ENCODE measurements around the gene SMAD5. TPM values are rescaled to one million over a fixed set of nuclear protein-coding genes. Genes with fewer than 3 reads are reported as not detected.

SMAD5 gene
- total RNA-seq, 1 donor from 2014 or later: 93.4 TPM

DNA sequence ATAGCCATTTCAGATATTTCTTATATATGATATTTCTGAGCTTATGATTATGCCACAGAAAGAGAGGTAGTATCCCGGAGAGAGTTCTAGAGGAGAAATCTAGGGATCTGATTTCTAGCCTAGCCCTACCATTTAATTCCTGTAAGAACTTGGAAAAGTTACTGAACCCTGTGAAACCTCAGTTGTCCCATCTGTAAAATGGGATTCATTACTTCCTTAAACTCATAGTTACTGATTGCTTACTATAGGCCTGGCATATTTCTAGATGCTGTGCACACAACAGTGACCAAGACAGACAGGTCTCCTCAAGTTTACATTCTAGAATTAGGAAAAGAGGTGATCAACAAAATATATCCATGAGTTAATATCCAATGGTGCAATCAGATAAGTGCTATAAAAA is 30.8 kb upstream of the SMAD5 start:
- Mint-ChIP-seq H3K4me3 (no peak overlapping the region), H3K4me1 (peaks cover 39% of the 10 kb centered on the region), H3K27ac (no peak overlapping the region), H3K27me3 (ENCODE audit: low read depth) (peaks cover 3% of the 10 kb centered on the region), H3K9me3 (no peaks in the 10 kb centered on the region), H3K36me3 (no peaks in the 10 kb centered on the region)
- DNase-seq (ENCODE audit: low spot score in 2 of 2, unreplicated experiment in 2 of 2): no peak
- TF ChIP-seq, protein P1, sequence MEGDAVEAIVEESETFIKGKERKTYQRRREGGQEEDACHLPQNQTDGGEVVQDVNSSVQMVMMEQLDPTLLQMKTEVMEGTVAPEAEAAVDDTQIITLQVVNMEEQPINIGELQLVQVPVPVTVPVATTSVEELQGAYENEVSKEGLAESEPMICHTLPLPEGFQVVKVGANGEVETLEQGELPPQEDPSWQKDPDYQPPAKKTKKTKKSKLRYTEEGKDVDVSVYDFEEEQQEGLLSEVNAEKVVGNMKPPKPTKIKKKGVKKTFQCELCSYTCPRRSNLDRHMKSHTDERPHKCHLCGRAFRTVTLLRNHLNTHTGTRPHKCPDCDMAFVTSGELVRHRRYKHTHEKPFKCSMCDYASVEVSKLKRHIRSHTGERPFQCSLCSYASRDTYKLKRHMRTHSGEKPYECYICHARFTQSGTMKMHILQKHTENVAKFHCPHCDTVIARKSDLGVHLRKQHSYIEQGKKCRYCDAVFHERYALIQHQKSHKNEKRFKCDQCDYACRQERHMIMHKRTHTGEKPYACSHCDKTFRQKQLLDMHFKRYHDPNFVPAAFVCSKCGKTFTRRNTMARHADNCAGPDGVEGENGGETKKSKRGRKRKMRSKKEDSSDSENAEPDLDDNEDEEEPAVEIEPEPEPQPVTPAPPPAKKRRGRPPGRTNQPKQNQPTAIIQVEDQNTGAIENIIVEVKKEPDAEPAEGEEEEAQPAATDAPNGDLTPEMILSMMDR (IDR thresholded peaks at IDR 0.05; ENCODE audit: unreplicated experiment): no peak

DNA sequence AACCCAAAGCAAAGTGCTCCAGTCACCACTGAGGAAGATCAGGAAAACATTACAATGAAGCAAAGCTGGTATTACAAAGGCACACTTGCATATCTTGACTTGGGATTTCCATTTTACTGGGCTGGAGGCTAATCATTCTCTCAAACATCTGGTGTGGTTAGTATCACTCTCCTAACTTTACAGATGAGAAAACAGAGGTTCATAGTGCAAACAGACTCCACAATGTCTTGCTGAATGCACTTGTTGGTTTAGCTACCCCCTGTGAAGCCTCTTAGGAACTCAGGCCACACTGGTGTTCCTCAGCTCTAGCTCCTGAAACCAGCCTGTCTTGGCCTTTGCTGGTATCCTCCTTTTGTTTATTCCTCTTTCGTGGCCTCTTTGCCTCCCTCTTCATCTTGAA is 29.5 kb upstream of the SMAD5 start:
- Mint-ChIP-seq H3K4me1 (peaks cover 42% of the 10 kb centered on the region), H3K27ac (no peak overlapping the region)

DNA sequence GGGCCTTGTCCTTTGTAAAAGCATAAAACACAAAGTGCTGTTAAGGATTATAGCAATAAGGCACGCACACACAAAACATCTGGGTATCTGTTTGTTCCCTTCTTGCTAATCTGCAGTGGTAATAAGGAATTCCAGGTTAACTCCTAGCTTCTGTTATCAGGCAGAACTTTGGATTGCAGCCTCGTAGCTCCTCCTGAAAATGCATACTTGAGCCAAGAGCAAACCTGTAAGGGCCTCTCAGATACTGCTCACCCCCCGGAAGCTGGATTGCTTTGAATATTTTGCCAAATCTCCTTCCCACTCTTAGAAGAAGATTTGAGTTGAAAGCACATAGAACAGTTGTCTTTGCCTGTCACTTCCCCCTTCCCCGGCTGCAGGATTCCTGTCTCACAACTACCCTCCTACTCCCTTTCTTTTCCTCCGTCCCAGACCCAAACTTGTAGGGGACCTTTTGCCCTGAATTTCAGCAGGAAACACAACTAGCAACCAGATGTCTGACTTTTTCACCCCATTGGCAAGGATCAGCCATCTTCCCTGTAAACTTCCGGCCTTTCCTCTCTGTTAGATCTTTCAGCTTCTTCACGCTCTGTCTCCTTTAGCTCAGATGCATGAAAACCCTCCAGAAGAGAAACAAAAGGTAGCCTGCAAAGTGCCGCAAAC is 28.2 kb upstream of the SMAD5 start:
- Mint-ChIP-seq H3K4me3 (no peak overlapping the region), H3K27me3 (ENCODE audit: low read depth) (peaks cover 3% of the 10 kb centered on the region), H3K9me3 (no peaks in the 10 kb centered on the region), H3K4me1 (peaks cover 45% of the 10 kb centered on the region), H3K36me3 (no peaks in the 10 kb centered on the region), H3K27ac (peak overlapping the region; percentile 89)
- no peak for DNase-seq (ENCODE audit: low spot score in 2 of 2, unreplicated experiment in 2 of 2)
- TF ChIP-seq, protein P1 (IDR thresholded peaks at IDR 0.05; ENCODE audit: unreplicated experiment): no peak

More for the DNA sequence above, 29.5 kb upstream of the SMAD5 start:
- H3K36me3 Mint-ChIP-seq: no peaks in the 10 kb centered on the region
- DNase-seq (ENCODE audit: low spot score in 2 of 2, unreplicated experiment in 2 of 2): no peak
- TF ChIP-seq, protein P1 (IDR thresholded peaks at IDR 0.05; ENCODE audit: unreplicated experiment): no peak
- no peak overlapping the region for H3K4me3 Mint-ChIP-seq
- H3K27me3 Mint-ChIP-seq (ENCODE audit: low read depth): peaks cover 3% of the 10 kb centered on the region
- H3K9me3 Mint-ChIP-seq: no peaks in the 10 kb centered on the region

DNA sequence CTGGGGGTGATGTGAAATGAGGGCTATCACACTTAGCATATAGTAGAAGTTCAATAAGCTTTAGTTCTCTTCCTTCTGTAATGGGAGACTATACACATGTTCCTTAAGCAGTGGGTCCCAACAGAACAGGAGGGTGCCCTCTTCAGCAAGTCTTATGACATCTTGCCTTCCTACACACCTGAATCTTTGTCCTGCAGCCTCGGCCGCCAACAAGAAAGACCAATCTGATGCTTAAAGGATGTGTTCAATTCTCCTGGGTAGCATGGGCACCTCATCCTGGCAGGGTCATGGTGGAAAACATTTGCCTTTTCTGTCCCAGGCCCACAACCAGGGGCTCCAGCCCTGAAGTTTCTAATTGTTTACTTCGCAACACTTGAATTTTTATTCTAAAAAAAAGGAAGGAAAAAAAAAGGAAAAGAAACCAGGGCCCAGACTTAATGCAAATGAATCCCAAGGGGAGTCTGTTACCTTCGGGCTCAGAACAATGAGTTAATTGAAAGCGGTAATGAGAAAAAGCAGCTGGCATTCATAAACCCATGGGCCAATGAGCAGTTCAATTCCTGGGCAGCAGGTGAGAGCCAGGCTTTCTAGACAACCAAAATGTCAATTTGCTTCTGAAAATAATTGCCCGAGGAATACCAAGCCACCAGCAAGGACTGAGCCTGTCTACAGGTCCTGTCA is 26.2 kb upstream of the SMAD5 start:
- Mint-ChIP-seq H3K4me3 (no peak overlapping the region), H3K27ac (no peak overlapping the region)

DNA sequence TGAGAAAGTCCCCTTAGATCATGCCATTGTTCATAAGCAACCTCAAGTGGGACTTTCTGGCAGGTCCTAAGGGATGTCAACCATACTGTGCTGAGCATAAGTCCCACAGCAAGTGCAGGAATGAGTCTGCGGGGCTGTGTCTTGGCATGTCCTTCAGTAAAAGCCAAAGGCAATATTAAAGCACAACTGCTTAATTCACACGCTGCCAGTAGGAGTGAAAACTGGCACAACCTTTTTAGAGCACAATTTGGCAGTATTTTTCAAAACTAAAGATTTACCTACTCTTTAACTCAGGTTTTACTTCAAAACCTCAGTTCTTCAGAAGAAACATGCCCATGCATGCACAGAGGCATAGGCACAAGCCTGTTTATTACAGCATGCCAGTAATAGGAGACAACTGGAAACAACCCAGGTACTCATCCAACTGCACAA is 24.4 kb upstream of the SMAD5 start:
- Mint-ChIP-seq H3K4me1 (peaks cover 52% of the 10 kb centered on the region), H3K9me3 (no peaks in the 10 kb centered on the region), H3K27me3 (ENCODE audit: low read depth) (no peaks in the 10 kb centered on the region), H3K36me3 (no peaks in the 10 kb centered on the region), H3K4me3 (no peak overlapping the region), H3K27ac (peak overlapping the region; percentile 11)
- TF ChIP-seq, protein P1 (IDR thresholded peaks at IDR 0.05; ENCODE audit: unreplicated experiment): no peak
- DNase-seq (ENCODE audit: low spot score in 2 of 2, unreplicated experiment in 2 of 2): no peak

More for the DNA sequence above, 26.2 kb upstream of the SMAD5 start:
- TF ChIP-seq, protein P1 (IDR thresholded peaks at IDR 0.05; ENCODE audit: unreplicated experiment): no peak
- no peaks in the 10 kb centered on the region for H3K36me3 Mint-ChIP-seq
- peaks cover 53% of the 10 kb centered on the region for H3K4me1 Mint-ChIP-seq
- H3K27me3 Mint-ChIP-seq (ENCODE audit: low read depth): no peaks in the 10 kb centered on the region
- DNase-seq (ENCODE audit: low spot score in 2 of 2, unreplicated experiment in 2 of 2): no peak
- no peaks in the 10 kb centered on the region for H3K9me3 Mint-ChIP-seq

All from mesothelial cell of epicardium (in vitro differentiated cells).